K562 (cell line): ENCODE measurements around the gene SPATA13. TPM values are rescaled to one million over a fixed set of nuclear protein-coding genes. Genes with fewer than 3 reads are reported as not detected.

ENCODE experiments used
- ATAC-seq: fragments of 200-7000 bp; cut with Tn5 transposase; 3 replicates; pipeline ENCODE4 v1.9.1; 2020; ENCODE audit warnings: moderate library complexity
- BruUV-seq: library from RNA; stranded (reverse); fragments of 400-500 nt; replicated peaks from 2 replicates; lab custom pipeline; 2021; lab: Mats Ljungman, UMichigan
- CTCF ChIA-PET: fragments of 300-600 bp; formaldehyde crosslinking; extraction: SDS; loops from one replicate; lab custom pipeline; 2021; ENCODE audit warnings: low intra/inter-chr PET ratio; lab: Yijun Ruan, JAX
- POLR2A ChIA-PET: fragments of 300-600, 350-650 bp; sonication (Branson Sonifier 250); formaldehyde crosslinking; extraction: SDS; loops from one replicate; lab custom pipeline; 2021; ENCODE audit warnings: antibody characterized with exemption, inconsistent platforms; lab: Yijun Ruan, JAX
- DNase-seq, 4 experiments: peaks; one replicate each; pipeline versions ENCODE4 v3.0.0 to v3.0.0-alpha.2; 2011 to 2018; ENCODE audit warnings: low spot score in 3 of 4, mixed read lengths in 3 of 4; ENCODE audit errors: extremely low read depth in 1 of 4
- FAIRE-seq: peaks from 2 replicates; lab custom pipeline; 2011; peaks lifted over from hg19 to GRCh38; lab: Jason Lieb, UNC
- H2AFZ ChIP-seq: 2 replicates; pipeline ENCODE4 v1.6.0; 2011; ENCODE audit warnings: low read depth, low read length, control low read depth, inconsistent platforms
- H3K27ac ChIP-seq: fragments of 200-600 bp; 3 replicates; pipeline ENCODE4 v1.8.0; 2011; ENCODE audit warnings: low read depth, mild to moderate bottlenecking, control low read depth, inconsistent platforms, low read length, moderate library complexity, mixed read lengths; ENCODE audit errors: extremely low read depth
- H3K27me3 ChIP-seq, 2 experiments: fragments of 300-600 bp in 1 of 2; 2 replicates in 1 of 2; 3 replicates in 1 of 2; pipeline versions ENCODE4 v1.6.0 to v1.8.0; 2011; ENCODE audit warnings: inconsistent platforms in 2 of 2, low read length in 2 of 2, mild to moderate bottlenecking in 1 of 2, mixed read lengths in 1 of 2, moderate library complexity in 1 of 2; ENCODE audit not compliant: control insufficient read depth in 2 of 2, insufficient read depth in 2 of 2
- H3K36me3 ChIP-seq: fragments of 300-600 bp; 3 replicates; pipeline ENCODE4 v1.8.0; 2011; ENCODE audit warnings: mild to moderate bottlenecking, low read length, inconsistent platforms; ENCODE audit not compliant: control insufficient read depth, insufficient read depth
- H3K4me1 ChIP-seq, 2 experiments: fragments of 200-600 bp in 1 of 2; replicated peaks in 1 of 2; 2 replicates in 1 of 2; 3 replicates in 1 of 2; pipeline versions ENCODE4 v1.5.1 to v1.8.0; 2011; ENCODE audit warnings: inconsistent platforms in 2 of 2, low read length in 2 of 2, mild to moderate bottlenecking in 1 of 2, mixed read lengths in 1 of 2, moderate library complexity in 1 of 2; ENCODE audit not compliant: control insufficient read depth in 2 of 2, insufficient read depth in 2 of 2
- H3K4me2 ChIP-seq: 2 replicates; pipeline ENCODE4 v1.6.1; 2011; ENCODE audit warnings: low read length, control low read depth, inconsistent platforms, mixed read lengths; ENCODE audit not compliant: insufficient read depth
- H3K4me3 ChIP-seq: fragments of 200-600 bp; sonication (generic), shearing (Covaris generic); 2 replicates; pipeline ENCODE4 v1.5.1; 2016; ENCODE audit warnings: control low read depth, inconsistent platforms
- H3K79me2 ChIP-seq: fragments of 200-600 bp; 3 replicates; pipeline ENCODE4 v1.8.0; 2011; ENCODE audit warnings: low read length, inconsistent platforms; ENCODE audit not compliant: control insufficient read depth, insufficient read depth
- H3K9ac ChIP-seq, 2 experiments: 2 replicates each; pipeline versions ENCODE4 v1.6.0 to v1.6.1; 2011; ENCODE audit warnings: low read depth in 2 of 2, low read length in 2 of 2, control low read depth in 1 of 2, inconsistent platforms in 1 of 2, mild to moderate bottlenecking in 1 of 2, mixed read lengths in 1 of 2; ENCODE audit not compliant: insufficient read depth in 1 of 2
- H3K9me1 ChIP-seq: one replicate; pipeline ENCODE4 v1.6.0; 2011; ENCODE audit warnings: inconsistent platforms, mild to moderate bottlenecking, low read length, moderate library complexity; ENCODE audit not compliant: control insufficient read depth, insufficient read depth
- H3K9me3 ChIP-seq: replicated peaks from 2 replicates; pipeline ENCODE4 v1.5.1; 2011; ENCODE audit warnings: low read depth, low read length, inconsistent platforms; ENCODE audit not compliant: control insufficient read depth, insufficient read depth
- H4K20me1 ChIP-seq: replicated peaks from 2 replicates; pipeline ENCODE4 v1.6.1; 2011; ENCODE audit warnings: low read length, inconsistent platforms, mixed read lengths; ENCODE audit not compliant: control insufficient read depth, insufficient read depth
- ATF1 ChIP-seq, 2 experiments: fragments of 450-650 bp in 1 of 2; IDR thresholded peaks; 2 replicates each; pipeline ENCODE4 v1.6.1; 2016; ENCODE audit warnings: missing compliant biosample characterization in 1 of 2, missing genetic modification characterization in 1 of 2
- CREBBP ChIP-seq: IDR thresholded peaks from one replicate; pipeline ENCODE4 v1.6.1; 2012; ENCODE audit warnings: low read depth, mild to moderate bottlenecking, control low read depth, inconsistent platforms, low read length
- CTBP1 ChIP-seq: fragments of 450-650 bp; IDR thresholded peaks from 2 replicates; pipeline ENCODE4 v1.6.1; 2016; ENCODE audit warnings: borderline replicate concordance
- FOXO4 ChIP-seq: fragments of 450-650 bp; formaldehyde crosslinking; IDR thresholded peaks from 2 replicates; pipeline ENCODE4 v1.4.0; 2020; ENCODE audit warnings: mild to moderate bottlenecking, moderate library complexity
- HBP1 ChIP-seq: fragments of 450-650 bp; formaldehyde crosslinking; IDR thresholded peaks from 2 replicates; pipeline ENCODE4 v1.4.0; 2022; ENCODE audit warnings: missing genetic modification characterization
- HIVEP1 ChIP-seq: fragments of 250-450 bp; sonication (Bioruptor Pico); IDR thresholded peaks from 2 replicates; pipeline ENCODE4 v1.4.0; 2020; ENCODE audit warnings: mild to moderate bottlenecking
- HNRNPK ChIP-seq: fragments of 200-400 bp; formaldehyde crosslinking; IDR thresholded peaks from one replicate; pipeline ENCODE4 v1.6.1; 2018; ENCODE audit warnings: mild to moderate bottlenecking, low read depth, low read length; ENCODE audit not compliant: poor library complexity, severe bottlenecking
- MNT ChIP-seq, 2 experiments: fragments of 450-650 bp; conservative IDR thresholded peaks; 2 replicates each; pipeline ENCODE4 v1.6.1; 2017; ENCODE audit warnings: mild to moderate bottlenecking in 2 of 2, moderate library complexity in 2 of 2
- SMAD3 ChIP-seq: fragments of 450-650 bp; formaldehyde crosslinking; conservative IDR thresholded peaks from 2 replicates; pipeline ENCODE4 v1.4.0; 2020; ENCODE audit warnings: mild to moderate bottlenecking
- SNRNP70 ChIP-seq: fragments of 200-400 bp; formaldehyde crosslinking; optimal IDR thresholded peaks from 2 replicates; pipeline ENCODE3; 2017; ENCODE audit warnings: low read depth, low read length
- ZNF780A ChIP-seq: fragments of 250-450 bp; sonication (Bioruptor Pico); IDR thresholded peaks from 2 replicates; pipeline ENCODE4 v1.5.0; 2021; ENCODE audit warnings: mild to moderate bottlenecking
- WGBS: fragments of 100-300 bp; shearing (Covaris generic); methylation state at CpG from one replicate; pipeline ENCODE4 v1.1.6; 2016; ENCODE audit warnings: low coverage, mixed read lengths; ENCODE audit not compliant: insufficient coverage; ENCODE audit errors: missing lambda C conversion rate; 5-methylcytosine and 5-hydroxymethylcytosine counted together
- in situ Hi-C: fragments of 300-500 bp; cut with MboI; formaldehyde crosslinking; loops from 4 replicates; pipeline ENCODE4 v1.15.0; 2018; ENCODE audit warnings: inconsistent platforms, mixed read lengths
- intact Hi-C: fragments of 100-400 bp; cut with micrococcal nuclease; formaldehyde crosslinking; loops from 2 replicates; pipeline ENCODE4 v1.14.2; 2022
- polyA plus RNA-seq, 8 experiments: library from polyadenylated mRNA; depleted of rRNA in 4 of 8; stranded (reverse) in 5 of 8; unstranded in 3 of 8; fragments of >200 nt; fragmentation: Nextera tagmentation in 2 of 8; fragmentation: Illumina TruSeq in 1 of 8; extraction: Ambion mirVana in 2 of 8; extraction: Trizol in 1 of 8; gene quantifications; 2 replicates each; pipeline versions ENCODE4 v1.2.1 to v1.2.3, GENCODE V29; 2011 to 2014; ENCODE audit warnings: inconsistent platforms in 1 of 8, missing spikeins in 1 of 8
- total RNA-seq, 7 experiments: library from RNA; depleted of rRNA in 6 of 7; stranded (reverse); fragments of >200 nt in 6 of 7; fragmentation: Illumina TruSeq in 2 of 7; extraction: Trizol in 2 of 7; gene quantifications; 2 replicates each; pipeline versions ENCODE4 v1.2.1 to v1.2.3, GENCODE V29; 2011 to 2021; ENCODE audit warnings: low replicate concordance in 1 of 7

Gene SPATA13
- total and polyA plus RNA-seq, 9 of the 15 experiments (the other 6 are each of a cell fraction or from before 2014, with no cell fraction given): 0.08 to 0.99 (median 0.21) TPM; not detected in 2

GRCh38 chr13:24134757-24135156 is 25.8 kb upstream of the SPATA13 start:
- Histone ChIP-seq H3K9me3 (0 out of 2 replicates have a peak, but pooled peaks cover 2% of the 10 kb centered on the region), H3K9ac (no peak overlapping the region), H3K36me3 (no peaks in the 10 kb centered on the region), H3K9me1 (no peaks in the 10 kb centered on the region), H4K20me1 (no peaks in the 10 kb centered on the region), H3K4me3 (no peak overlapping the region), H3K4me1 (no peaks in the 10 kb centered on the region), H3K27me3 (no peaks in the 10 kb centered on the region), H2AFZ (no peak overlapping the region), H3K27ac (no peak overlapping the region), H3K4me2 (no peak overlapping the region), H3K79me2 (no peaks in the 10 kb centered on the region)
- in situ Hi-C loops: no loop called here
- no TSS peak for BruUV-seq
- no peak for TF ChIP-seq FOXO4 (CRISPR knock-in tag)
- no peak for TF ChIP-seq CREBBP
- no peak for TF ChIP-seq SMAD3 (CRISPR knock-in tag)
- DNase-seq: no peak
- intact Hi-C loops: no loop called here
- ChIA-PET CTCF (no interaction called here), POLR2A (no interaction called here)
- FAIRE-seq: no peak
- 0% methylated on average over 6 of the region's 6 CpGs for WGBS
- no peak for ATAC-seq

DNA sequence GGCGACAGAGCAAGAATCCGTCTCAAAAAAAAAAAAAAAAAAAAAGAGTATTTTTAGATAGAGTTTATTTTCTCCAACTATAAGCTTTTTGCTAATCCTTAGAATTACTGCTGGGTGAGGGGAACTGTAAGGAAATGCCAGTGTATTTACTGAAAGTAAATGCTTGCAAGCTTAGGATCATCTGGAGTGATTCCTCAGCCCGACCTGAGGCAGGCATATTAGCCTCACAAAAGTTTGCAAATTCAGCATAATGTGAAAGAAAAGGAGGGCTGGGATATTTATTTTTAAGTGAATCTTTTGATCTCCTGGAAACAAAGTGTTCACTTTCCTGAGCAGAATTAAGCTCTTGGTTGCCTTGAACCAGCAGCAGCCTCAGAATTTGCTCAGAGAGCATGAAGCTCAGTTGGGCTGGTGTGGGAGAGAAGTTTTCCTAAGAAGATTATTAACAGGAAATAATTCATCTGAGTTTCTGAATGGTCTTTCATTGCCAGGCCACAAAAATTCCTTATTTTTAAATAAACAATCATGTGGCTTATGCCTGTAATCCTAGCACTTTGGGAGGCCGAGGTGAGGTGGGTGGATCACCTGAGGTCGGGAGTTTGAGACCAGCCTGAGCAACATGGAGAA is 24.7 kb upstream of the SPATA13 start:
- POLR2A ChIA-PET: no interaction called here
- H3K4me1 ChIP-seq: no peaks in the 10 kb centered on the region
- in situ Hi-C loops (no loop called here), intact Hi-C loops (no loop called here)
- CTCF ChIA-PET: no interaction called here
- H3K4me2 ChIP-seq: no peak overlapping the region
- no TSS peak for BruUV-seq
- 6% methylated on average over 3 of the region's 5 CpGs for WGBS
- H4K20me1 ChIP-seq: no peaks in the 10 kb centered on the region
- no peak for ATAC-seq
- 0 out of 2 replicates have a peak, but pooled peaks cover 2% of the 10 kb centered on the region for H3K9me3 ChIP-seq
- H3K9me1 ChIP-seq: no peaks in the 10 kb centered on the region
- no peak overlapping the region for H3K27ac ChIP-seq
- H3K36me3 ChIP-seq: no peaks in the 10 kb centered on the region
- H3K79me2 ChIP-seq: no peaks in the 10 kb centered on the region
- H3K4me3 ChIP-seq: no peak overlapping the region
- H3K9ac ChIP-seq: no peak overlapping the region
- no peak for FAIRE-seq
- H2AFZ ChIP-seq: no peak overlapping the region
- no peak for DNase-seq
- no peaks in the 10 kb centered on the region for H3K27me3 ChIP-seq
- no peak for TF ChIP-seq HBP1 (CRISPR knock-in tag)
- TF ChIP-seq ATF1 (CRISPR knock-in tag; IDR thresholded peaks at IDR 0.05): no peak
- no peak for TF ChIP-seq ATF1 (tag; IDR thresholded peaks at IDR 0.05)
- TF ChIP-seq SNRNP70: no peak
- TF ChIP-seq HIVEP1: no peak
- TF ChIP-seq ZNF780A (CRISPR knock-in tag): no peak
- TF ChIP-seq MNT (conservative IDR thresholded peaks at IDR 0.05): no peak
- TF ChIP-seq HNRNPK: no peak
- no peak for TF ChIP-seq CTBP1
